ENCODE data around the gene ADAD1.

- no peak for TF ChIP-seq EZH2 (IDR thresholded peaks at IDR 0.05; ENCODE audit: borderline replicate concordance, low read depth, low read length, severe bottlenecking)
- no peak for TF ChIP-seq POLR2A (IDR thresholded peaks at IDR 0.05; ENCODE audit: low read depth, low read length)
- TF ChIP-seq CTCF (IDR thresholded peaks at IDR 0.05; ENCODE audit: extremely low read depth in 1 of 2, insufficient read depth in 1 of 2, low read depth in 1 of 2, low read length in 2 of 2), result no peak
- TF ChIP-seq FOS (IDR thresholded peaks at IDR 0.05; ENCODE audit: borderline replicate concordance, insufficient read depth, low read length), result no peak
- no peak for TF ChIP-seq MAX (IDR thresholded peaks at IDR 0.05; ENCODE audit: insufficient read depth, insufficient read length)
Observed at GRCh38 chr4:122393276-122393675, 14.5 kb downstream of the ADAD1 start.

Data from endothelial cell of umbilical vein (primary cell).